Ishikawa (cell line): ENCODE data around the gene CHRM5.

ENCODE experiments used
- EP300 ChIP-seq: IDR thresholded peaks from 2 replicates; pipeline ENCODE4 v1.6.1; 2012; ENCODE audit warnings: borderline replicate concordance
- MAX ChIP-seq: IDR thresholded peaks from 2 replicates; pipeline ENCODE4 v1.6.1; 2012
- NFIC ChIP-seq: IDR thresholded peaks from 2 replicates; pipeline ENCODE4 v1.6.1; 2012
- USF1 ChIP-seq: IDR thresholded peaks from 2 replicates; pipeline ENCODE4 v1.6.1; 2012
- ZBTB7A ChIP-seq: IDR thresholded peaks from 2 replicates; pipeline ENCODE4 v1.6.1; 2012; ENCODE audit warnings: low read depth

DNA sequence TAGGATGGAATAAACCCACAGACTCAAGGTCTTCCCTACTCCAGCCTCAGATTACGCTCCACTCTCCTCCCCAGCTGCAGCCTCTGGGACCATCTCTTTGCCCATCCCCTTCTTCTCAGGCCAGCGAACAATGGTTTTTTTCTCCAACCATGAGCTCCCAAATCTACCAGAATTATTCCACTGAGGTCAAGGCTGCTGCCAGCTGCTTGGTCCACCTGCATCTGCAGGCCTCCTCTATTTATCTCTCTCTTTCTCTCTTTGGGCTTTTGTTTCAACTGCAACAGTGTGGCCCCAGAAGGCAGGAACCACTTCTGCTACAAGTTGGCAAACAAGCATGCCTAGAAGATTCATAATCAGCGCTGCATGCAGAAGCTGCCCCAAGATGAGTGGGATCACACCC, 19.1 kb downstream of the CHRM5 start:
- TF ChIP-seq USF1, result no peak
- TF ChIP-seq ZBTB7A, result no peak
- TF ChIP-seq EP300, result no peak
- no peak for TF ChIP-seq MAX
- TF ChIP-seq NFIC, result no peak
